Astrocyte (in vitro differentiated cells and primary cell): ENCODE results near the gene OXNAD1.

ENCODE experiments used
- EZH2 ChIP-seq: IDR thresholded peaks from 2 replicates; pipeline ENCODE4 v1.6.1; 2012; ENCODE audit warnings: mild to moderate bottlenecking, low read length, inconsistent platforms; ENCODE audit not compliant: insufficient read depth
- TF ChIP-seq, protein P1 (sequence below): IDR thresholded peaks from 2 replicates; pipeline ENCODE4 v1.5.1; 2011; ENCODE audit warnings: low read depth, mild to moderate bottlenecking, inconsistent platforms, low read length, moderate library complexity; ENCODE audit not compliant: insufficient read depth

GRCh38 chr3:16338999-16339398 is 74.0 kb downstream of the OXNAD1 start:
- TF ChIP-seq, protein P1, sequence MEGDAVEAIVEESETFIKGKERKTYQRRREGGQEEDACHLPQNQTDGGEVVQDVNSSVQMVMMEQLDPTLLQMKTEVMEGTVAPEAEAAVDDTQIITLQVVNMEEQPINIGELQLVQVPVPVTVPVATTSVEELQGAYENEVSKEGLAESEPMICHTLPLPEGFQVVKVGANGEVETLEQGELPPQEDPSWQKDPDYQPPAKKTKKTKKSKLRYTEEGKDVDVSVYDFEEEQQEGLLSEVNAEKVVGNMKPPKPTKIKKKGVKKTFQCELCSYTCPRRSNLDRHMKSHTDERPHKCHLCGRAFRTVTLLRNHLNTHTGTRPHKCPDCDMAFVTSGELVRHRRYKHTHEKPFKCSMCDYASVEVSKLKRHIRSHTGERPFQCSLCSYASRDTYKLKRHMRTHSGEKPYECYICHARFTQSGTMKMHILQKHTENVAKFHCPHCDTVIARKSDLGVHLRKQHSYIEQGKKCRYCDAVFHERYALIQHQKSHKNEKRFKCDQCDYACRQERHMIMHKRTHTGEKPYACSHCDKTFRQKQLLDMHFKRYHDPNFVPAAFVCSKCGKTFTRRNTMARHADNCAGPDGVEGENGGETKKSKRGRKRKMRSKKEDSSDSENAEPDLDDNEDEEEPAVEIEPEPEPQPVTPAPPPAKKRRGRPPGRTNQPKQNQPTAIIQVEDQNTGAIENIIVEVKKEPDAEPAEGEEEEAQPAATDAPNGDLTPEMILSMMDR, result no peak
- TF ChIP-seq EZH2, result no peak
